NCI-H226 (cell line): ENCODE data around the gene KCTD17.

Source experiments
- DNase-seq: peaks from one replicate; pipeline ENCODE4 v3.0.0-alpha.2; 2015

Gene KCTD17

DNA sequence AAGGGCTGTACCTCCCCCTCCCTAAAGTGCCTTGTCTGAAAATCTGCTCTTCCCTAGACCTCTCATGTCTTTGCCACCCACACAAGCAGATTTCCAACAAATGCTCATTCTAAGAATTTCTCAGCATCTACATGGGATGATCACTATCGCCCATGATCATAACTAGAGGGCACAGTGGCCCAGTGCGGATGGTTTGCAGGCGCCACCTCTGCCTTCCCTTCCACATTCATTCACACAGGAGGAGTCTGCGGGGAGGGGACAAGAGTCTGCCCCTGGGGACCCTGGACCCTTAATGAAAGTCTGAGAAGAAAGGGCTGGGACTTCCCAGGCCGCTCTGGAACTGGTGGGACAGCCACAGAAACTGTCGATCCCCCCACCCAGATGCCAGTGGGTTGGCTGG is 28.9 kb downstream of the KCTD17 start:
- no peak for DNase-seq

DNA sequence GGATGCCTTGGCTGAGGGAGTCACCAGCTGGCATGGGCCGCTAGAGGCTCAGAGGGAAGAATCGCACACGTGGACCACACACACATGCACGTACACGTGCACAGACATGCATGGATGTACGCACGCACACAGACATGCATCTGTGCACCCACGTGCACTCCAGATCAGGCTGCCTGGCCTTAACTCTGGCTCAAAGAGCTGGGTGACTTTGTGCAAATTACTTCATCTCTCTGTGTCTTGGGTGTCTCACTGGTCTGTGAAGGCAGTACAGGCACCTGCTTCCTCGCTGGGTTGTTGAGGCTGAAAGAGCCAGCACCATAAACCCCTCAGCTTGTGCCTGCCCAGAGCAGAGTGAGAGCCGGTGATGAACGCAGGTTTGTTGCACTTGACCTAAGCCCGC is 29.3 kb downstream of the KCTD17 start:
- no peak for DNase-seq

DNA sequence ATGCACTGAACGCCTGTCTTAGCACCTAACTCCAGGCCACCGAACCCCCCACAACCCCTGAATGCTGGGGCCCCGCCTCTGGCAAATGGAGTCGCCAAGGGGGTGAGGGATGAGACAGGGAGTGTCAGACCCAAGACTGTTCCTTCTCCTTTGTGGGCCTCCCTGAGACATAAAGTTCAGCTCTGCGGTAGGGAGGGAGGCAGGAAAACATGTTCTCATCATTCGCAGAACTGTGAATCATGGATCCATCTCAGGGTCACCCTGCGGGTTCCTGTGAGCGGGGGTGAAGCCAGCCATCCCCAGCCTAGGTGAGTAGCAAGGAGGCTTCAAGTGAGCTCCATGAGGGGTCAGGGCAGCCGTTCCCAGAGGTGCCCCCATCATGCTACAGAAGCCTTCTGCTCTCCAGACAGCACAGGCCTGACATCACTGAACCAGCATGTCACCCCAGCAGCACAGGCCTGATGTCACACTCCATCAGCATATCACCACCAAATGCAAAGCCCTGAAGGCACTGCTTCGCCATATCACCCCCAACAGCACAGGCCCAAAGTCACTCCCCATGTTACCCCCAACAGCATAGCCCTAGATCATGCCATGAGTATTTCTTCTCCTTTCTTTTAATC is 30.8 kb downstream of the KCTD17 start:
- no peak for DNase-seq

DNA sequence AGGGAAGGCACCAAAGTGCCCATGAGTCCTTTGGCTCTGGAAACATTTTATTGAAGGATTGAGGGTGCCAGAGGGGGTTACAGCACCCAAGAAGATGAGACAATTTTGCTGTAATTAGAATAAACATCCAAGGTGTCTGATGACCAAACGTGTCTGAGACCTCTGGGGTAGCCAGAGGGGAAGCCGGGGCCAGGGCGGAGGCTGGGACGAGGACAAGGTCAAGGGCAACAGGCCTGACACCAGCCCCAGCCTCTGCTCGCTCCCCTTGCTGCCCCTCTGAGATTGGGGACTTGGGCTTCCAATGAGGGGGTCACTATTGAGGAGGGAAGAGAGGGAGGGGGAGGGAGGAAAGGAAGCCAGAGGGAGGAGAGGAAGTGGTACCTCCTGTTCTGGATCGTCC is 32.4 kb downstream of the KCTD17 start:
- DNase-seq = no peak

DNA sequence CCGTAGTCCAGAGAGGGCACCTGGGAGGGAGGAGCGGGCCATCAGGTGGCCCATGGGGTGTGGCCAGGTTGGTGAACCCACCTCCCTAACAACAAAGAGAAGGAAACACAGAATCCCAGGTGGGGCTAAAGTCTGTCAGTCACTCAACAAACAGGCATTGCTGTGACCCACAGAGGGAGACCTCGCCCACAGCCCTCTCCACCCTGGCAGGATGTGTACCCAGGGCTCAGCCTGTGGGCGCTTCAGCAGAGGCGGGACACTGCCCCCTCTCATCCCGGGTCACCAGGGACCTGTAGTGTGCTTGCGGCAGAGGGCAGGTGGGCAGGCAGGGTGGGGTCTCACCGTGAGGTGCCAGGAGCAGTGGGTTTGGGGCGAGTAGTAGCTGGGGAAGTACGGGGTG is 32.8 kb downstream of the KCTD17 start:
- DNase-seq = no peak

DNA sequence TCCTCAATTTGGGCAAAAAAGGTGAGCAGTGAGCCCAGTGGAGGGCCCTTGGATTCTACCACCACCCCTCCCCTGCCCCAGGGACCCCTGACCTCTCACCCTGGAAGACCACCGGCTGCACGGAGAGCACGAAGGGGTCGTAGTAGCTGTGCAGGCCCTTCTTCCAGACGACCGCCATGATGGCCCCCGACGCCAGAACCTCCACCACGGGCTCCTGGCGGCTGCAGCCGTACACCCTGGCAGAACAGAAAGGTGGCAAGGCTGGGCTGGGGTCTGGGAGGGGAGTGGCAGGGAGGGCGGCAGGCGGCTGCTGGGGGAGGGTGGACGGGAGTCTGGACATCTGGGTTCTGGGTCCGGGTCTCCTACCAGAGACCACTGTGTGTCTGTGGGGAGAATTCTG is 34.6 kb downstream of the KCTD17 start:
- DNase-seq = no peak

DNA sequence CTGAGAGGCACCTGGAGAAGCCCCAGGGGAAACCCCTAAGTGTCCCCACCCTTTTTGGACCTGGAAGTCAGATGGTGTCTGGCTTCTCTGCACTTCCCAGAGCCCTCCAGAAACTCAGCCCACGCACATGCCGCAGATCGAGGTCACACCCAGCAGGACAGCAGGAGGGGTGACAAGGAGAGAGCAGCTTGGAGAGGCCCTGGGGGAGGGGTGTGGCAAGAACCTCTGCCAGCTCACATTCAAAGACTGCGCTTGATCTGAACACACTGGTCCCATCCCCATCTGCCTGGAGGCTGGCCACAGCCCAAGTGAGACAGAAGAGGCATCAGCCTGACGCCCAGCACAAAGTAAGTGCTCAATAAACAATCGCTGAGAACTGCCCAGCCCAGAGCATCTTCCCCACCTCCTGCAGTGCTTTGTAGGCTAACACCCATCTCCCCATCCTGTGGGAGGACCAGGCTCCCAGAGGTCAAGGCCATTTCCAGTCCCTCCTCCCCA is 36.6 kb downstream of the KCTD17 start:
- no peak for DNase-seq

DNA sequence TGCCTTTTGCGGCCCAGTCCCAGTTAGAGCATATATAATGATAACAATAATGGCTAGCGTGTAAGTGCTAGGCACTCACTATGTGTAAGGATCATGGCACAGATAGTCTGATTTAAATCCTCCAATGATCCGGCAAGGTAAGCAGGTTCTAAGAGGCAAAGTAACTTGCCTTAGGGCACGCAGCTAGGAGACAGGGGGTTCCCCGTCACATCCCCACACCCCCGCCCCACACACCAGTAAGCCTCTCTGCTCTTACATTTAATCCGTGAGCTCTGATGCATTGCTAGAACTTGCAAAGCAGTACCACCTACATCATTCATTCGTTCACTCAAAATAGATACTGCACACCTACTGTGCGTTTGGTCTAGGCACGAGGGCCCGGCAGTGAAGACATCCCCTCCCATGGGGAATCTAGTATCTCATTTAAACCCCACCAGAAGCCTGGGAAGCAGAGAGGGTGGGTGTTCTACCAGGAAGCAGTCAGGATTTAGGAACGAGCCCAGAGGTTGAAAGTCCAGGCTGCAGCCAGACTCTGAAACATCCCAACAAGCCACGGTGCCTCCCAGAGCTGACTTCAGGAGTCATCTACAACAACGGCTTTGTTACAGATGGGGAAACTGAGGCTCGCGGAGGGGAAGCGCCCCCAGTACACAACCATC is 37.3 kb downstream of the KCTD17 start:
- no peak for DNase-seq

DNA sequence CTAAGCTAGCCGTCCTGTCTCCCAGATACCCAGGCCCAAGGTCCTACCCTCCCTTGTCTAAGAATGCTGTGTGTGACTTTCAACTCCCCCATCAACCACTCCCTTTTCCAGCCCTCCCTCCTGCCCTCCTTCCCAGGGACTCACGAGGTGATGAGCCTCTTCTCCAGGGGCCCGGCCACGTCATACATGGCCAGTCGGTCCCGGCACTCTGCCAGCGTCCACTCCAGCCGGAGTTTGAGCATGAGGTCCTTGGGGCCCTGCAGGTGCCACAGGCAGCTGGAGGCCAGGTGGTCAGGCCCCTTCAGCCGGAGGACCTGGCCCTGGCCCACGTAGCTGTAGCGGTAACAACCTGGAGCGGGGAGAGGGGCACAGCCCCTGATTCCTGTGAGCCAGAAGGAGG is 37.9 kb downstream of the KCTD17 start:
- DNase-seq = no peak

DNA sequence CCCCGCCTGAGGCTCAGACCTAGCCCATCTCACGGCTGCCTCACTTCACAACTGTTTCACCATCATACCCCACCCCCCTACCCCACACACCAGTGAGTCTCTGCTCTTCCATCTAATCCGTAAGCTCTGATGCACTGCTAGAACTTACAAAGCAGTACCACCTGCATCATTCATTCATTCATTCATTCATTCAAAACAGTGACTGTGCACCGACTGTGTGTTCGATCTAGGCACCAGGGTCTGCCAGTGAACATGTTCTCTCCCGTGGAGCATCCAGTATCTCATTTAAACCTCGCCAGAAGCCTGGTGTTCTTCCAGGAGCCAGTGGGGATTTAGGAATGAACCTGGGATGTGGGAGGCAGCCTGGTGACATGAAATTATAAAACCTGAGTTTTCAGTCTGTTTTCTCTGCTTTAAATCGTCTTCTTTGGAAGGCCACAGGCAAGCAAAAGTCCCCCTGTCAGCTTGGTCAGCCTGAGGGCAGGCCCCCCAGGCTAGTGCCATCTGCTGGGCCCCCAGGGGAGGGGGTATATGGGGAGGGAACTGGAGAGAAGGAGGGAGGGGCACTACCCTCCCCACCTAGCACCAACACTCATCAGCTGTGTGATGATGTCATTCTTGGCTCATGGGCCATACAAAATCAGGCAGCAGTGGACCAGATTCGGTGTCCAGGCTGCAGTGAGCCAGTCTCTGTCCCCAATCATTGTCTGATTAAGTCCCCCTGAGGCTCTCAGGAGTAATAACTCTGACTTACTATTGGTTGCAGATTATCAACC is 39.6 kb downstream of the KCTD17 start:
- no peak for DNase-seq

DNA sequence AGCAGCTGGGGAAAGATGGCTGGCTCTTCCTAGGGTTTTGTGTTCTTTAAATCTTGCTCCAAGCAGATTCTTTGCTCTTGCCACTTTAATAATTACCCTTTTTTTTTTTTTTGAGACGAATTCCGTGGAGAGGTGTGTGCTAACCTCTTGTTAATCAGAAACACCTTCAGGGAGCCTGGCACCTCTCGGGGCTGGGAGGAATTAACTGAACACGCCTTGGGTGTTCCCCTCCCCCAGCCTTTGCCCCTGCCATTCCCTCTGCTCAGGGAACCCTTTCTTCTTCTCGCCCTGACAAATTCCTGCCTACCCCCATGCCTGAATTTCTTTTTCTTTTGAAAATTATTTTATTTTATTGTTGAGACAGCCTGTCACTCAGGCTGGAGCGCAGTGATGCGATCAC is 40.5 kb downstream of the KCTD17 start:
- DNase-seq = no peak

DNA sequence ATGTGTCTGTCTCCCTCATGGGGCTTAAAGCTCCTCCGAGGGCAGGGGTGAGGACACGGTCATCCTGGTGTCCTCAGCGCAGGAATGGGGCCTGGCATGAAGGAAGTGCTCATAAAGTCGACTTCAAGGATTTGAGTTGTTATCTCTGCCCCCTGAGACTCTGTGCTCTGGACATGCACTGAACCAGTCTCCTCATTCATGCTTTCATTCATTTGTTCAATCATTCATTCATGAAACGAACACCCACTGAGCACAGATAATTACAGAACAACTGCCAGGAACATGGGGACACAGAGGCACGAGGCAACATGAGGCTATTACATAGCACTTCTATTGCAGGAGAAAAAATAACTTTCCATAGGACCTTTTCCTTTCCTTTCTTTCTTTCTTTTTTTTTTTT is 41.5 kb downstream of the KCTD17 start:
- DNase-seq = no peak

DNA sequence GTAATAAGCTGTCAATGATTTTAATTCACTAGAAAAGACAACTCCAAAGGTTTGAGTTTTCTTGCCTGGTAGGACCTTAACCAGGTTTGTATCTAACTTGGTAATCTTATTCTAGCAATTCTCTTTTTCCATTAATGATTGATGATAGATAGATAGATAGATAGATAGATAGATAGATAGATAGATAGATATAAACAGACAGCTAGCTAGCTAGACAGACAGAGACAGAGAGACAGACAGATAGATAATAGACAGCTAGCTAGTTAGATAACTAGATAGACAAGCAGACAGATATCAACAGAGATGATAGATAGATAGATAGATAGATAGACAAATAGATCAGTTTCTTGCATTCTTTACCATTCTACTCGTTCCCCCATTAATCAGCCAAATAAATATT is 42.7 kb downstream of the KCTD17 start:
- no peak for DNase-seq

DNA sequence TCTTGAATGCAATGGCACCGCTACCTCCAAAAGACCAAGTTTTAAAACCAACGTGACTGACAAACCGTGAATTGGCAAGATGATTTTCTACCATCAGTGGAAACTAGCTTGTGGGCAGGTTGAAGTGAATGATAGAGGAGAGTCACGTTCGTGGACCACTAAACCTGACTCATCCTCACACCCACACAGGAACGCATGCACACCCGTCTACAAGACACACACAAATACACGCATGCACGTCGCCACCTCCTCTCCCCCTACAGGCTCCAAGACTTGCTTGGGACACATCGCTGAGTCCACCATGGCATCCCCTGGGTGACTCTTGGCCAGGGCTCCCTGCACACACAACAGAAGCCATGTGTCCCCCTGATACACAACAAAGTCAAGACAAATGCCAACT is 43.6 kb downstream of the KCTD17 start:
- DNase-seq = no peak

DNA sequence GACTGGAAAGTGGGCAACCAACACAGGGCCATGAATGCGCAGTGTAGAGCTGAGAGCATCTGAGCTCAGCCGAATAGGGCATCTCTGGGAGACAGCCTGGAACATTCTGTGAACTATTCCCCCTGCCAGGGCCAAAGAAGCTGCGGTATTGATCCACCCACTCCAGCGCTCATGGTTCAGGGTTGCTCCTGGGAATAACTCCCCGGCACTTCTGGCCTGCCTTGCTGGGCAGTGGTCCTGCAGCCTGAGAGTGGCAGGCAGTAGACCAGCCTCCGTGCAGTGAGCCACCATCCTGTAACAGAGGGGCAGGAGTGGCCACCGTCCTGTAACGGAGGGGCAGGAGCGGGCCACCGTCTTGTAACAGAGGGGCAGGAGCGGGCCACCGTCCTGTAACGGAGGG is 45.8 kb downstream of the KCTD17 start:
- DNase-seq = no peak

DNA sequence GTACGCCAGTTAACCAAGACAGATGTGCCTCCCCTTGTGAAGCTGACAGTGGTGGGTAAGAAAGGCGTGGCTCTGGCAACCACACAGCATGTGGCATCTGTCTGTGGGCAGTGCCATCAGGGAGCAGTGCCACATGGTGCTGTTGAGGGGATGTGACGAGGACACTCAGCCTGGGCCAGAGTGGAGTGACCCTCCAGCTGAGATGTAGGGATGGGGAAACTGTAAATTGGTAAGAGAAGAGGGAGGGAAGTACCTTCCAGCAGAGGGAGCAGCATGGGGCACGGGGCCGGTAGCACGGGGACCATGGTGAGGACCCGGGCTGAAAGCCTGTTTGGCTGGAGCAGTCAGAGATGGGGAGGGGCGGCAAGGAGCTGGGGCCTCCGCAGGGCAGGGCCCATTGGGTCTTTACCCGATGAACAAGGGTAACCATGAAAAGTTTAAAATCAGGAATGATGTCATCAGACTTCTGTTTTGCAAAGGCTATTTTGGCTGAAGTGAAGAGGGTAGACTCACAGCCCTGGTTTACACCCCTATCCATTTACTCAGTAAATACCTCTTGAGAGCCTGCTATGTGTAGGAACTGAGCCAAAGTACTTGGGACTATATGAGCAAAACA is 47.5 kb downstream of the KCTD17 start:
- DNase-seq = no peak

DNA sequence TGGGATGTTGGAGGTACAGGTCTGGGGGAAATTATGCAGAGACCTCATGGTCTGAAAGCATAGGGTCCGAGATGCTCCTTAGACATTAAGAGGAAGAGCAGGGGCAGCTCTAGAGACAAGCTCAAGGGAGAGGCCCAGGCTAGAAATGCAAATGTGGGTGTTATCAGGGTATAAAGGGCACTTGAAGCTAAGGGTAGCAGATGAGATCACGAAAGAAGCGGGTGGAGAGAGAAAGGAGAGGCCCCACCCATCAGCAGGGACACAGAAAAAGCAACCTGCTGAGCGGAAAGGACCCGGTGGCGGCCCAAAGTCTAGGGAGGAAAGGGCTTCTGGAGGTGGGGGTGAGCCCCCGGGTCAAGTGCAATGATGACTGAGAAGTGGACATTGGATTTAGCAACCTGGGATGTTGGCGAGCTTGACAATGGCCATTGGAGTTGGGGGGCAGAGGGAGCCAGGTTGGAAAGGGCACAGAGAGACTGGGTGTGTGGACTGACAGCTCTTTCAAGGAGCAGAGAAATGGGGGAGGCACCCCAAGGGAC is 49.1 kb downstream of the KCTD17 start:
- DNase-seq = no peak

DNA sequence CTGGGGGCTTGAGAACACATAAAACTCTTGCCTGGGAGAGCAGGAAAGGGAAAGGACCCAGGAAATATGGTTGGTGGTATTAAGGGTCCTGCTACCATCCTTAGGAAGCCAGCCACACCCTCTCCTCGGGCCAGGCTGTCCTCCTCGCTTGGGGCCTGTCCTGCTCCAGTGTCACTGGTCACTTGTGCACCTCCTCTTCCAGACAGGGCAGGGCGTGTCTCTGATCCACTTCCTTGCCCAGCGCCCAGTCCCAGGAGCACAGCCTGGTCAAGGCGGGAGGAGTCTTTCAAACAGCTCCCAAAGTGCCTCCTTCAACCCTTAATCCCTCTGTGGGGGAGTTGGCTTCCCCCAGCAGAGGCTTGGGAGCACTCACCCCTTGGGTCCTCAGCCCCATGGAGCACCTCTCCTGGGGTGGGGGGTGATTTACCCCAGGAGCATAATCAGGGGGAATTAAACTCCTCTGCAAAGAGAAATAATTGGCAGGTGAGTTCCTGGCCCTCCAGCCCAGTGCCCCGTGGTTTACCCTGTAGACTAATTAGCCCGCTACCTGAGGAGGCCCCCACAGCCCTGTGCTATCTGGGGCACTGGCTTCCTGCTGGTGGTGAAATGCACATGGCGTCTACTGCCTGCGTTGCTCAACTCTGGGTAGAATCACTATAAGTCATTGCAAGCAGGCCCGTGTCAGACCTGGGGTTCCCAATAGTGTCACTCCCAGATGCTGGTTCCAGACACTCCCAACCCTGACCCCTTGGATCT is 49.9 kb downstream of the KCTD17 start:
- no peak for DNase-seq

DNA sequence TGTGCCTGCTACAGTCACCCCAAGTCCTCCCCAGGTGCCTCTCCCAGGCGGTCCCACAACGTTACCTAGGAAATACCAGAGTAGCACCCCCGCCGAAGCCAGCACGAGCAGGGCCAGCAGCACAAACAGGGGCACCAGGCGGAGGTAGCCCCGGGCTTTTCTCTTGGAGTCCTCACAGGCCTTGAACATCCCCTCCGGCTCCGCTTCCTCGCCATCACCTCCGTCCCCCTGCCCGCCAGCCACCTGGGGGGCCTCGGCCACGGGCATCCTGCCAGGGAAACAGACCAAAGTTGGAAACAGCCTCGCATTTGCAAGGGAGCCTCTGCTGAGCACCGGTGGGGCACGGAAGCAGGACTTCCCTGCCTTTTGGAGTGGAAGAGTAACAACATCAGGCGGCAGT is 51.6 kb downstream of the KCTD17 start:
- no peak for DNase-seq

DNA sequence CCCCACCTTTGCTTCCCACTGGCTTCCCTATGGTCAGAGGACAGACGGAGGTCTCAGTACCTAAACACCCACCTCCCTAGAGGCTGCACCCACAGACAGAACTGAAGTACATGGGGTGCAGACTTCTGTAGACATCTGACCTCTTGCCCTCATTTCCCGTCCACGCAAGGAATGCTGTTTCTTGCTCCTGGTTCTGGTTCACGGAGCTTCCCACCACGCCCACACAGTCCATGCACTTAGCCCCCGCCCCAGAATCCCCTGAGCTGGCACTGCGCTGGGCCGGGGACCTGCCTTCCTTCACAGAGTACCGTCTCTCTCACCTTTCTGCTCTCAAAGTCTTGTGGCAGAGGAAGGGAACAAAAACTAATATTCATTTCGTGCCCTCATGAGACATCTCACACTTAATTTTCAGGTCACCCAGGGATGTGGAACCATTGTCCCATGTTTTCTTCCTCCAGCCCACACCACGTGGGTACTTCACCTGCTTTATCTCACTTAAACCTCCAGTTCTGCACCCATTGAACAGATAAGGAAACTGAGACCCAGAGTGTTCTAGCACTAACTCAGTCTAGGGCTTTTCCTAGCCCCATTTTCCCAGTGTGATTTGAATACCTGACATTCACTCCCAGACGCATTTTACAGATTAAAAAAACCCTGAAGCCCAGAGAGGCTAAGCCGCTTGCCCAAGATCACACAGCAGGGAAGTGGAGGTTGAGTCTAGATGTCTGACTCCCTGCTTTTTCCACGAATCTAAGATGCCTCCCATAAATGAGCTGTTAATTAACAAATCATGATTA is 52.3 kb downstream of the KCTD17 start:
- no peak for DNase-seq

DNA sequence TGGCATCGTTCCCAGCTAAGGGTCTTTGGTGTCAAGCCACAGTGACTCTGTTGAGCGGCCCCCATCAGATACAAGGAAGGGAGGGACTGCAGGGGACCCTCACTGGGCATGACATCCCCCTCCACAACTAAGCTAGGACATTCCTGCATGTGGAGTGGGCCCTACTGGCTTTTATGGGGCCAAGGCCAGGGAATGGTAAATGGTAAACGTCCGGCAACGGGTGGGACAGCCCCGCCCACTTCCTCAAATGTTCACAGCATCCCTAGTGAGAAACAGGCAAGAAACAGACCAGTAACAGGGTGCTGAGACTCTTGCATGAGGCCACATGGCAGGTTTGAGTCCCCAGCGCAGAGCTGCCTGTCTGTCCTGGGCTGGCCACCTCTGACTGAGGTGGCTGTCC is 53.6 kb downstream of the KCTD17 start:
- DNase-seq = no peak

DNA sequence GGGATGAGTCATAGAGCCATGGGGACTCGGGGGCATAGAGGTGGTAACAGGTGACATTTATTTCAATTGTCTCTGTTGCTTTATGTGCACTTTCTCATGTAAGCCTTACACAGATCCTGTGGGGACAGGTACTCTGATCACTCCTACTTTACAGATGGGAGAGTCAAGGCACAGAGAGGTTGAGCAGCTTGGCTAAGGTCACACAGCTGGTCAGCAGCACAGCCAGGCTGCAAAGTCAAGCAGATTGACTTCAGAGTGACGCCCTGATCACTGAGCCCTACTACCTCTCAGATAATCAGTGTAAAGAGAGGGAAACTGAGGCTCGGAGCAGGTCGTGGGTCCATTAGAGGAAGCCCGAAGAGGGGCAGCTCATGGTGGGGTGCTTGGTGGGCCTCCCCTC is 54.4 kb downstream of the KCTD17 start:
- DNase-seq = no peak
